ENCODE data around the gene ANKRD44.

Gene ANKRD44

GRCh38 chr2:197322724-197323720 lies 12.4 kb upstream of the ANKRD44 start:
- in situ Hi-C loops (cut with HindIII; ENCODE audit: low sequenced_read_pairs) = no loop called here

GRCh38 chr2:197322143-197322542 lies 11.6 kb upstream of the ANKRD44 start:
- in situ Hi-C loops (cut with HindIII; ENCODE audit: low sequenced_read_pairs) = no loop called here

- in situ Hi-C loops (cut with HindIII; ENCODE audit: low sequenced_read_pairs) = no loop called here
Measured at GRCh38 chr2:197315371-197315770, 4.8 kb upstream of the ANKRD44 start.

GRCh38 chr2:197312186-197312585 lies 1.6 kb upstream of the ANKRD44 start:
- in situ Hi-C loops (cut with HindIII; ENCODE audit: low sequenced_read_pairs) = no loop called here

GRCh38 chr2:197311421-197312033 lies 947 bp upstream of the ANKRD44 start:
- in situ Hi-C loops (cut with HindIII; ENCODE audit: low sequenced_read_pairs) = no loop called here

- in situ Hi-C loops (cut with HindIII; ENCODE audit: low sequenced_read_pairs) = no loop called here
Measured at GRCh38 chr2:197310987-197311420, 424 bp upstream of the ANKRD44 start.

GRCh38 chr2:197309691-197310231 lies 819 bp downstream of the ANKRD44 start:
- in situ Hi-C loops (cut with HindIII; ENCODE audit: low sequenced_read_pairs) = no loop called here

- in situ Hi-C loops (cut with HindIII; ENCODE audit: low sequenced_read_pairs) = no loop called here
Measured at GRCh38 chr2:197308996-197309690, 1.4 kb downstream of the ANKRD44 start.

GRCh38 chr2:197308585-197308984 lies 2.0 kb downstream of the ANKRD44 start:
- in situ Hi-C loops (cut with HindIII; ENCODE audit: low sequenced_read_pairs) = no loop called here

GRCh38 chr2:197307933-197308521 lies 2.6 kb downstream of the ANKRD44 start:
- in situ Hi-C loops (cut with HindIII; ENCODE audit: low sequenced_read_pairs) = no loop called here

GRCh38 chr2:197307236-197307932 lies 3.2 kb downstream of the ANKRD44 start:
- in situ Hi-C loops (cut with HindIII; ENCODE audit: low sequenced_read_pairs) = no loop called here

- in situ Hi-C loops (cut with HindIII; ENCODE audit: low sequenced_read_pairs) = no loop called here
Measured at GRCh38 chr2:197306696-197307040, 3.9 kb downstream of the ANKRD44 start.

- in situ Hi-C loops (cut with HindIII; ENCODE audit: low sequenced_read_pairs) = no loop called here
Measured at GRCh38 chr2:197306024-197306695, 4.4 kb downstream of the ANKRD44 start.

- in situ Hi-C loops (cut with HindIII; ENCODE audit: low sequenced_read_pairs) = no loop called here
Measured at GRCh38 chr2:197304556-197305011, 6.0 kb downstream of the ANKRD44 start.

GRCh38 chr2:197300139-197300538 lies 10.4 kb downstream of the ANKRD44 start:
- in situ Hi-C loops (cut with HindIII; ENCODE audit: low sequenced_read_pairs) = no loop called here

- in situ Hi-C loops (cut with HindIII; ENCODE audit: low sequenced_read_pairs) = no loop called here
Measured at GRCh38 chr2:197298609-197299008, 12.0 kb downstream of the ANKRD44 start.

GRCh38 chr2:197297772-197298318 lies 12.7 kb downstream of the ANKRD44 start:
- in situ Hi-C loops (cut with HindIII; ENCODE audit: low sequenced_read_pairs) = no loop called here

- in situ Hi-C loops (cut with HindIII; ENCODE audit: low sequenced_read_pairs) = no loop called here
Measured at GRCh38 chr2:197297266-197297665, 13.3 kb downstream of the ANKRD44 start.

- in situ Hi-C loops (cut with HindIII; ENCODE audit: low sequenced_read_pairs) = no loop called here
Measured at GRCh38 chr2:197296835-197297234, 13.7 kb downstream of the ANKRD44 start.
